H1 (cell line): Measurements from ENCODE around the gene GDAP1L1. TPM values are rescaled to one million over a fixed set of nuclear protein-coding genes. Genes with fewer than 3 reads are reported as not detected.

Experiments used
- CTCF ChIA-PET: fragments of 300-600 bp; sonication (Branson Sonifier 250); formaldehyde crosslinking; loops from one replicate; lab custom pipeline; 2021; ENCODE audit not compliant: partially characterized antibody; lab: Charles Lee
- POLR2A ChIA-PET: fragments of 300-600 bp; sonication (Branson Sonifier 250); formaldehyde crosslinking; loops from one replicate; lab custom pipeline; 2021; ENCODE audit warnings: inconsistent platforms; ENCODE audit not compliant: partially characterized antibody; lab: Charles Lee
- DNase-seq, 2 experiments: peaks; one replicate each; pipeline versions ENCODE4 v3.0.0 to v3.0.0-alpha.2; 2010 to 2022; ENCODE audit warnings: low spot score in 2 of 2, low read depth in 1 of 2, mixed read lengths in 1 of 2
- FAIRE-seq: peaks from 2 replicates; lab custom pipeline; 2011; peaks lifted over from hg19 to GRCh38; lab: Jason Lieb, UNC
- H2AFZ ChIP-seq: 2 replicates; pipeline ENCODE4 v1.8.1; 2012; ENCODE audit warnings: low read length, inconsistent platforms
- H2AK5ac ChIP-seq: 2 replicates; pipeline ENCODE4 v1.6.1; 2013; ENCODE audit warnings: low read depth, low read length
- H2BK120ac ChIP-seq: replicated peaks from 2 replicates; pipeline ENCODE3; 2013; ENCODE audit warnings: low read depth, low read length, inconsistent platforms
- H2BK12ac ChIP-seq: 2 replicates; pipeline ENCODE4 v1.6.1; 2013; ENCODE audit warnings: low read depth, low read length
- H2BK15ac ChIP-seq: 2 replicates; pipeline ENCODE4 v1.6.1; 2013; ENCODE audit warnings: low read length
- H2BK20ac ChIP-seq: 2 replicates; pipeline ENCODE4 v1.6.1; 2013; ENCODE audit warnings: low read length
- H2BK5ac ChIP-seq: 2 replicates; pipeline ENCODE4 v1.6.1; 2013; ENCODE audit warnings: low read depth, low read length
- H3K14ac ChIP-seq: 2 replicates; pipeline ENCODE4 v1.6.1; 2013; ENCODE audit warnings: inconsistent platforms; ENCODE audit not compliant: insufficient read length
- H3K18ac ChIP-seq: 2 replicates; pipeline ENCODE4 v1.6.1; 2013; ENCODE audit warnings: low read length; ENCODE audit errors: extremely low read depth
- H3K23ac ChIP-seq: 2 replicates; pipeline ENCODE4 v1.6.1; 2013; ENCODE audit warnings: inconsistent platforms; ENCODE audit not compliant: insufficient read length
- H3K23me2 ChIP-seq: 2 replicates; pipeline ENCODE4 v1.6.1; 2013; ENCODE audit warnings: low read depth, low read length
- H3K27ac ChIP-seq: 2 replicates; pipeline ENCODE4 v1.6.1; 2011; ENCODE audit warnings: low read depth, low read length, inconsistent platforms
- H3K27me3 ChIP-seq, 4 experiments: replicated peaks in 1 of 4; 1 replicate in 1 of 4; 2 replicates in 3 of 4; pipeline versions ENCODE4 v1.6.1 to v1.8.1; 2011 to 2013; ENCODE audit warnings: low read length in 3 of 4, mild to moderate bottlenecking in 3 of 4, inconsistent platforms in 2 of 4, mixed read lengths in 2 of 4, moderate library complexity in 1 of 4; ENCODE audit not compliant: control insufficient read depth in 3 of 4, insufficient read depth in 3 of 4; ENCODE audit errors: extremely low read depth in 1 of 4
- H3K36me3 ChIP-seq, 4 experiments: 2 replicates each; pipeline versions ENCODE4 v1.6.1 to v1.8.1; 2011 to 2013; ENCODE audit warnings: mild to moderate bottlenecking in 4 of 4, low read length in 3 of 4, moderate library complexity in 2 of 4, control low read depth in 1 of 4, inconsistent platforms in 1 of 4; ENCODE audit not compliant: insufficient read depth in 4 of 4, control insufficient read depth in 2 of 4
- H3K4ac ChIP-seq: replicated peaks from 2 replicates; pipeline ENCODE3; 2013; ENCODE audit warnings: low read length, low read depth, mixed read lengths, inconsistent platforms; ENCODE audit not compliant: insufficient read length
- H3K4me1 ChIP-seq, 4 experiments: replicated peaks in 1 of 4; 1 replicate in 1 of 4; 2 replicates in 3 of 4; pipeline versions ENCODE4 v1.6.1 to v1.8.1; 2011 to 2013; ENCODE audit warnings: low read length in 3 of 4, inconsistent platforms in 2 of 4, mixed read lengths in 1 of 4; ENCODE audit not compliant: insufficient read depth in 4 of 4, control insufficient read depth in 3 of 4
- H3K4me2 ChIP-seq, 2 experiments: 2 replicates each; pipeline versions ENCODE4 v1.6.1 to v1.8.1; 2011 to 2013; ENCODE audit warnings: low read depth in 2 of 2, low read length in 2 of 2, control low read depth in 1 of 2, inconsistent platforms in 1 of 2, mild to moderate bottlenecking in 1 of 2; ENCODE audit not compliant: insufficient read depth in 1 of 2
- H3K4me3 ChIP-seq, 4 experiments: fragments of 200-600, 300-600 bp in 1 of 4; sonication (generic), shearing (Covaris generic), sonication (Bioruptor Twin) in 1 of 4; 2 replicates each; pipeline versions ENCODE4 v1.5.1 to v1.8.1; 2011 to 2016; ENCODE audit warnings: low read length in 4 of 4, low read depth in 3 of 4, control low read depth in 2 of 4, inconsistent platforms in 2 of 4, mild to moderate bottlenecking in 2 of 4, mixed read lengths in 1 of 4, moderate library complexity in 1 of 4; ENCODE audit not compliant: insufficient read depth in 2 of 4; ENCODE audit errors: extremely low read depth in 1 of 4
- H3K56ac ChIP-seq: replicated peaks from 2 replicates; pipeline ENCODE3; 2013; ENCODE audit warnings: low read depth, mild to moderate bottlenecking, mixed read lengths, low read length, inconsistent platforms; ENCODE audit not compliant: insufficient read length
- H3K79me1 ChIP-seq: 2 replicates; pipeline ENCODE4 v1.6.1; 2013; ENCODE audit warnings: low read depth, low read length, control low read depth
- H3K79me2 ChIP-seq, 2 experiments: 2 replicates each; pipeline versions ENCODE4 v1.6.1 to v1.8.1; 2012 to 2013; ENCODE audit warnings: low read length in 2 of 2, mild to moderate bottlenecking in 2 of 2, inconsistent platforms in 1 of 2; ENCODE audit not compliant: insufficient read depth in 2 of 2, control insufficient read depth in 1 of 2
- H3K9ac ChIP-seq, 4 experiments: replicated peaks in 1 of 4; 1 replicate in 1 of 4; 2 replicates in 3 of 4; pipeline versions ENCODE4 v1.6.1 to v1.8.1; 2011 to 2013; ENCODE audit warnings: low read depth in 3 of 4, low read length in 3 of 4, control low read depth in 2 of 4, mild to moderate bottlenecking in 2 of 4, moderate library complexity in 2 of 4, inconsistent platforms in 1 of 4; ENCODE audit errors: extremely low read depth in 1 of 4
- H3K9me3 ChIP-seq, 2 experiments: 2 replicates each; pipeline versions ENCODE4 v1.6.1 to v1.8.1; 2012 to 2013; ENCODE audit warnings: mild to moderate bottlenecking in 2 of 2, moderate library complexity in 2 of 2, control low read depth in 1 of 2, inconsistent platforms in 1 of 2, low read depth in 1 of 2, low read length in 1 of 2, mixed read lengths in 1 of 2; ENCODE audit not compliant: insufficient read depth in 2 of 2
- H4K20me1 ChIP-seq, 2 experiments: replicated peaks in 1 of 2; 2 replicates each; pipeline versions ENCODE3 to v1.8.1; 2011 to 2013; ENCODE audit warnings: inconsistent platforms in 2 of 2, low read length in 2 of 2, mild to moderate bottlenecking in 1 of 2; ENCODE audit not compliant: insufficient read depth in 2 of 2, control insufficient read depth in 1 of 2
- H4K5ac ChIP-seq: 2 replicates; pipeline ENCODE4 v1.6.1; 2013; ENCODE audit warnings: low read length, low read depth, mixed read lengths, inconsistent platforms; ENCODE audit not compliant: insufficient read length
- H4K8ac ChIP-seq: 2 replicates; pipeline ENCODE4 v1.8.0; 2013; ENCODE audit warnings: mild to moderate bottlenecking, moderate library complexity, low read length, inconsistent platforms; ENCODE audit not compliant: insufficient read depth; ENCODE audit errors: extremely low read depth
- H4K91ac ChIP-seq: replicated peaks from 2 replicates; pipeline ENCODE3; 2013; ENCODE audit warnings: low read length, mixed read lengths, inconsistent platforms; ENCODE audit not compliant: insufficient read length
- ATF2 ChIP-seq: IDR thresholded peaks from 2 replicates; pipeline ENCODE4 v1.6.1; 2012; ENCODE audit warnings: low read length, inconsistent platforms
- BCL11A ChIP-seq, 2 experiments: IDR thresholded peaks; one replicate each; pipeline ENCODE4 v1.6.1; 2011; ENCODE audit warnings: low read depth in 2 of 2, low read length in 2 of 2, mild to moderate bottlenecking in 2 of 2
- EZH2 ChIP-seq: fragments of 200-600 bp; sonication (generic); IDR thresholded peaks from 2 replicates; pipeline ENCODE4 v1.7.1; 2012; ENCODE audit warnings: low read depth, mild to moderate bottlenecking, moderate library complexity, low read length, inconsistent platforms; ENCODE audit not compliant: severe bottlenecking
- USF2 ChIP-seq: IDR thresholded peaks from 2 replicates; pipeline ENCODE4 v1.6.1; 2011; ENCODE audit warnings: low read length, improper control_type of control experiment
- WGBS, 2 experiments: shearing (Covaris generic) in 1 of 2; methylation state at CpG; one replicate each; pipeline versions ENCODE4 v1.1.6 to v1.1.7; 2013 to 2015; ENCODE audit warnings: low lambda C conversion rate in 2 of 2, mixed read lengths in 2 of 2, inconsistent platforms in 1 of 2, low coverage in 1 of 2, missing lambda C conversion rate in 1 of 2; ENCODE audit not compliant: insufficient replicate concordance in 2 of 2, insufficient coverage in 1 of 2, insufficient read length in 1 of 2; ENCODE audit errors: extremely low coverage in 1 of 2, missing lambda C conversion rate in 1 of 2; 5-methylcytosine and 5-hydroxymethylcytosine counted together
- polyA plus RNA-seq, 7 experiments: library from polyadenylated mRNA; depleted of rRNA in 3 of 7; stranded (reverse) in 5 of 7; unstranded in 2 of 7; fragments of >200 nt in 5 of 7; fragments of 200-250 nt in 2 of 7; gene quantifications; 1 replicate in 5 of 7; 2 replicates in 1 of 7; 4 replicates in 1 of 7; pipeline versions ENCODE4 v1.2.1 to v1.2.3, GENCODE V29; 2011 to 2013; ENCODE audit warnings: missing spikeins in 2 of 7, mixed read lengths in 2 of 7
- total RNA-seq: library from RNA; stranded (reverse); fragmentation: NEBNext Ultra II Directional; extraction: Animal tissue kit (Norgen Biotek cat#: 25700); gene quantifications from 2 replicates; pipeline ENCODE4 v1.2.1, GENCODE V29; 2021

The GDAP1L1 gene
- total and polyA plus RNA-seq, 2 of the 8 experiments (the other 6 are each of a cell fraction or from before 2014, with no cell fraction given), result 8.5 to 63.1 TPM

- H3K79me2 ChIP-seq, result no peaks in the 10 kb centered on the region
- H4K91ac ChIP-seq, result no peak overlapping the region
- H3K27me3 ChIP-seq, result no peaks in the 10 kb centered on the region
- H2BK120ac ChIP-seq, result no peak overlapping the region
- 87% methylated on average over 2 of the region's 2 CpGs; no CpG with 5 or more reads in 1 of the 2 experiments for WGBS, 2 experiments
- no peak overlapping the region for H3K4ac ChIP-seq
- H4K20me1 ChIP-seq, result no peaks in the 10 kb centered on the region
- no peak overlapping the region for H3K23ac ChIP-seq
- no peaks in the 10 kb centered on the region for H3K9me3 ChIP-seq
- no peaks in the 10 kb centered on the region for H3K79me1 ChIP-seq
- H3K9ac ChIP-seq, result no peak overlapping the region
- no peak for TF ChIP-seq BCL11A (IDR thresholded peaks at IDR 0.05; ENCODE audit: low read depth in 2 of 2, low read length in 2 of 2)
- TF ChIP-seq USF2, result no peak
- no peak for TF ChIP-seq ATF2
- no peak for TF ChIP-seq EZH2
- TF ChIP-seq, all 59 proteins: peak for 0
- H3K27ac ChIP-seq, result no peak overlapping the region
- no peak for DNase-seq
- H2BK15ac ChIP-seq, result no peak overlapping the region
- no peak overlapping the region for H2BK12ac ChIP-seq
- no peak overlapping the region for H3K4me2 ChIP-seq
- no peak overlapping the region for H3K4me3 ChIP-seq
- ChIA-PET CTCF (interaction anchor here (0.9 to 1.4 kb wide), 5 partner anchors 8 to 103 kb away, joined by 3 to 6 read pairs (median 4); no protein-coding TSS in a partner anchor), POLR2A (no interaction called here)
- peaks cover 0 to 5% (median 3%) of the 10 kb centered on the region in 4 experiments; a peak in 6 of 7 replicates for H3K4me1 ChIP-seq
- H2AK5ac ChIP-seq, result no peak overlapping the region
- no peak overlapping the region for H3K56ac ChIP-seq
- no peak overlapping the region for H2BK5ac ChIP-seq
- H4K5ac ChIP-seq, result no peak overlapping the region
- H3K36me3 ChIP-seq, result no peaks in the 10 kb centered on the region
- H3K14ac ChIP-seq, result no peak overlapping the region
- no peak overlapping the region for H2BK20ac ChIP-seq
- no peak overlapping the region for H3K18ac ChIP-seq
- H4K8ac ChIP-seq, result no peak overlapping the region
- no peak for FAIRE-seq
- H3K23me2 ChIP-seq, result no peaks in the 10 kb centered on the region
- H2AFZ ChIP-seq, result no peak overlapping the region
These were observed 72.8 kb downstream of the GDAP1L1 start for GRCh38 chr20:44319839-44320422.
